Mesothelial cell of epicardium (in vitro differentiated cells): ENCODE measurements around the gene DLK1. TPM values are rescaled to one million over a fixed set of nuclear protein-coding genes. Genes with fewer than 3 reads are reported as not detected.
A peak's percentile ranks its signal among the peaks of the same experiment; 100 is the strongest.

Experiments used
- DNase-seq, 2 experiments: peaks; one replicate each; pipeline ENCODE4 v3.0.0; 2021; ENCODE audit warnings: low spot score in 2 of 2; ENCODE audit not compliant: unreplicated experiment in 2 of 2
- H3K27ac Mint-ChIP-seq: 2 replicates; pipeline ENCODE4 v1.8.0; 2021; ENCODE audit warnings: mixed read lengths
- H3K27me3 Mint-ChIP-seq: 2 replicates; pipeline ENCODE4 v1.8.0; 2021; ENCODE audit warnings: low read depth, mixed read lengths
- H3K36me3 Mint-ChIP-seq: 2 replicates; pipeline ENCODE4 v1.8.0; 2021; ENCODE audit warnings: mixed read lengths
- H3K4me1 Mint-ChIP-seq: 2 replicates; pipeline ENCODE4 v1.8.0; 2021; ENCODE audit warnings: mixed read lengths
- H3K4me3 Mint-ChIP-seq: 2 replicates; pipeline ENCODE4 v1.8.0; 2021; ENCODE audit warnings: mild to moderate bottlenecking, moderate library complexity, mixed read lengths
- H3K9me3 Mint-ChIP-seq: 2 replicates; pipeline ENCODE4 v1.8.0; 2021; ENCODE audit warnings: mixed read lengths
- CTCF ChIP-seq: fragments of 200-600 bp; sonication (generic); IDR thresholded peaks from one replicate; pipeline ENCODE4 v1.5.0; 2021; ENCODE audit warnings: antibody characterized with exemption; ENCODE audit not compliant: unreplicated experiment
- total RNA-seq: library from RNA; stranded (reverse); gene quantifications from 3 replicates; pipeline ENCODE4 v1.2.1, GENCODE V29; 2021

The DLK1 gene
- total RNA-seq, 1 donor from 2014 or later: 1,080 TPM

- peak overlapping the region; percentile 47 for H3K27ac Mint-ChIP-seq
- peaks cover 62% of the 10 kb centered on the region for H3K4me1 Mint-ChIP-seq
- TF ChIP-seq CTCF: no peak
- no peaks in the 10 kb centered on the region for H3K36me3 Mint-ChIP-seq
- H3K4me3 Mint-ChIP-seq: no peak overlapping the region
- H3K27me3 Mint-ChIP-seq: no peaks in the 10 kb centered on the region
- no peaks in the 10 kb centered on the region for H3K9me3 Mint-ChIP-seq
- no peak for DNase-seq
These were observed 60.0 kb downstream of the DLK1 start for GRCh38 chr14:100786576-100787219.

DNA sequence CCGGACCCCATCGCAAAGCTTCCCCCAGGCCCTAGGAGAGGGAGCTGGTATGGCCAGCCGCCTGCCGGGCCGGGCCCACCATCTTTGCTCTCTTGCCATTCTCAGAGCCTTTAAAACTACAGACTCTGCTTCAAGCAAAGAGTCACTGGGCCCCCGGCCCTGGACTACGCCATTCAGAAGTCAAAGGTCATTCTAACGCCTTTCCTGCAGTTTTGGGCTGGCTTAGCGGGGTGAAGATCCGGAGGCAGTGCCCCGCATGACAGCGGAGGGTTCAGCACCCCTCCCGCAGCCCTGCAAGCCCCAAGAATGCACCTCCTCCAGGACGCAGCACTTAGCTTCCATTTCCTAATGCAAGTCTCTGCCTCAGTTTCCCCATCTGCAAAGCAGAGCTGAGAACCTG, 61.0 kb downstream of the DLK1 start:
- no peaks in the 10 kb centered on the region for H3K27me3 Mint-ChIP-seq
- no peak for DNase-seq
- H3K36me3 Mint-ChIP-seq: no peaks in the 10 kb centered on the region
- no peak for TF ChIP-seq CTCF
- H3K9me3 Mint-ChIP-seq: no peaks in the 10 kb centered on the region
- H3K4me1 Mint-ChIP-seq: peaks cover 58% of the 10 kb centered on the region
- H3K4me3 Mint-ChIP-seq: no peak overlapping the region
- H3K27ac Mint-ChIP-seq: no peak overlapping the region

Other genes starting within 250 kb of the DLK1 start
- gene BEGAIN, start 139.5 kb upstream of the DLK1 start, total RNA-seq: 4.7 to 6.7 TPM (median 5.1 TPM) in 3 replicates
- gene MEG3, start 99.2 kb downstream of the DLK1 start, total RNA-seq: 0.18 TPM in 1 of 3 replicates, not detected in the others
- gene RTL1, start 176.8 kb downstream of the DLK1 start, total RNA-seq: 8.8 to 9.4 TPM (median 9.3 TPM) in 3 replicates